ENCODE measurements around the gene PAX2.
A peak's percentile ranks its signal among the peaks of the same experiment; 100 is the strongest.

PAX2 gene

DNA sequence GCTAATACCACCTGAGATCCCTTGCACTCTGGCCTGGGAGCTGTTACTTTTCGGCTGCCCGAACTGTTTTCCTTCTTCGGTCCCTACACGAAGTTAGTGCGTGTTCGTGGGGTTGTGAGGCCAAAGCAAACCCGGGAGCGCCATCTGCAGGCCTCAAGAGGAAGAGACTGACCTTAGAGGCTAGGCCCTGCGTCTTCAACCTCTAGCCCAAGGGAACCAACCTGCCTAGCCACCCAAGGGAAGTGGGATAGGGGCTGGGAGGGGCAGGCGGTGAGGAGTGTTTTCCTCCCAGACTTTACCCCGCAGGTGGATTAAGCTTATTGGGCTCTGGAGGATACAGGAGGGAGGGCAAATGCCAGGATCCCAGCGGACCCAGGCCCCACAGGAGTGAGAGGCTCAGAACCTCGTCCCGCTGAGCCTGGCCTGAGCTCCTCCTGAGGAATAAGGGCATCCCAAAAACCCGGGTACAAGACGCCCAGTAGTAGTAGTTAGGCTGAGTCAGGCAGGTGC lies 1.7 kb upstream of the PAX2 start:
- TF ChIP-seq CTCF (IDR thresholded peaks at IDR 0.05), result peak; percentile 59

GRCh38 chr10:100744136-100744986 lies 1.0 kb upstream of the PAX2 start:
- no peak for TF ChIP-seq CTCF (IDR thresholded peaks at IDR 0.05)

- no peak for TF ChIP-seq CTCF (IDR thresholded peaks at IDR 0.05)
Observed at GRCh38 chr10:100745882-100746783, 751 bp downstream of the PAX2 start.

GRCh38 chr10:100746784-100747455 lies 1.5 kb downstream of the PAX2 start:
- TF ChIP-seq CTCF (IDR thresholded peaks at IDR 0.05), result no peak

DNA sequence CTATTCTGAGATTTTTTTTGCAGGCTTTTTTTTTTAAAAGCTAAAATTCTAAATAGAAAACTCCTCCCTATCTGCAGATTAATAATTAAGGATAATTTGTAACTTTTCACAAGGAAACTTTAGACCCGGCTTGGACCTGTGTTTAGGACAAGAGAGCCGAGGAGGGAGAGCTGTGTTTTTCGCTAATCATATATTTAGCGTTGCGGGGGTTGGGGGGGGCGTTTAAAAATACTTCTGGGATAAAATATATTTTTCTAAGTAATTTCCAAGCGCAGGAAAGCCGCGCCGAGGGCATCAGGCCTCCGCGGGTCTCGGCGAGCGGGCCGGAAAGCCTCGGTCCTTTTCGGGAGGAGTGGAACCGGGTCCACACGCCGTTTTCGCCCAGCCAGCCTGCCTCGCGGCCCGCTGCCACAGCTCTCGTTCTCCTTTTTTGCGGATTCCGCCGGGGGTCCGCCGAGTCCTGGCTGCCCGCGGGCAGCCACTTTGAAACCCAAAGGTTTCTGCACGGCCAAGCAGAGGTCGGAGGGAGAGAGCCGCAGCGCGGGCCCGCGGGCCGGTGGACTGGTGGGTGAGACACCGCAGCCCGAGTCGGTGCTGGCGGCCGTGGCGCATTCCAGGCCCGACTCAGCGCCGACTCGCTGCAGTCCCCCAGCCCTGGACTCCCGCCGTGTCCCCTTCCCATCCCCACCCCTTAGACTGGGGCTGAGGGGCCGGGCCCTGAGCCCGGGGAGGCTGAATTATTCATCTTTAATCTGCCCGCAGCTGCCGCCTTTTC lies 2.3 kb downstream of the PAX2 start:
- TF ChIP-seq CTCF (IDR thresholded peaks at IDR 0.05), result no peak

DNA sequence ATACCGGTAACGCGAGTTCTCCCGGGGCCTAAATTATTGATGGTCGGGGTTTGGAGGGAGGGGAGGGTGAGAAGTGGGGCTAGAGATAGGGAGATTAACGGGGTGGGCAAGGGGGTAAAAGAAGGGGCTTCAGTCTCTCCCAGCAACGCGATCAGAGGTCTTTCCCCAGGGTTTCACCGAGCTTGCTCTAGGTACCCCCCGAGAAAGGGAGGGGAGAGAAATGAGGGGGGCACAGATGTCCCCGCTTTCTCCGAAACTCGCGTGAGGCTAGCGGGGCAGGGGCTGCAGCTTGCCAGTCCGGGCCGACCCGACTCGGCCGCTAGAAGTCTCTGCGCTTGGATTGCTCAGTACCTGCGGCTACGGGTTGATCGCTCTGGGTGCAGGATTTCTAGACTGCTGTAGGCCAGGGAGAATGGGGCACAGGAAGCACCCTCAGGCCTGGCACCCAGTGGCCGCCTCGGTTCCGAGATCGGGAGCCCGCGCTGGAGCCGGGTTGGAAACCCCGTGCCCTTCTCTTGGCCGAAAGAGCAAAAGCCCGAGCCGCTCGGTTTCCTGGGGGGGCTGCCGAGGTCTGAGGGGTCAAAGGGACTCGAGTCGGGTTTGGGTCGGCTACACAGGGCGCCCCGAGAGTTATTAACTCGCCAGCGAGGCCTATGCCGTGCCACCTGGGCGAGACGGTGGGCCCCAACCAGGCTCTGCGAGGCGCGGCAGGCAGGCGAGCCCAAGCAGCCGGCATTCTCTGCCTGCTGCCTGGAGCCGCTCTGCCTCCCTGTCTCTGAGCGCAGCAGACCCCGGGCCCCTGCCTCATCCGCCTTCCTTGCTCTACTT lies 3.1 kb downstream of the PAX2 start:
- no peak for TF ChIP-seq CTCF (IDR thresholded peaks at IDR 0.05)

All from LNCAP (cell line).